ENCODE results near the gene TIFAB.
"Not testable (repeated sequence)": the region's sequence is repeated elsewhere in the genome, so short reads cannot be mapped to it uniquely, and the experiment has no call there.

The TIFAB gene

GRCh38 chr5:135452321-135453030, at the start of gene TIFAB:
TSS of gene TIFAB (minus strand) at chr5:135452351. CDS start at chr5:135449939, 2,412 bp downstream.
- no peaks in the 10 kb centered on the region for H3K79me2 ChIP-seq (ENCODE audit: control insufficient read depth, low read length)
- no peaks in the 10 kb centered on the region for H3F3A ChIP-seq (ENCODE audit: control insufficient read depth, insufficient read depth)
- H3K27me3 ChIP-seq (ENCODE audit: control insufficient read depth, low read length): peaks cover 39% of the 10 kb centered on the region; the same call in 1 of the 2 replicates
- no peaks in the 10 kb centered on the region for H3K9me3 ChIP-seq (ENCODE audit: control insufficient read depth, insufficient read depth, low read length)
- H3K4me3 ChIP-seq (ENCODE audit: low read length): no peak within 1 kb of the TSS
- H4K20me1 ChIP-seq (ENCODE audit: control insufficient read depth, insufficient read depth, low read depth, low read length): no peaks in the 10 kb centered on the region
- H3K9me2 ChIP-seq (replicated peaks; ENCODE audit: control insufficient read depth, low read length): no peaks in the 10 kb centered on the region
- H3K4me2 ChIP-seq (ENCODE audit: low read length): no peak within 1 kb of the TSS
- TF ChIP-seq CTCF (IDR thresholded peaks at IDR 0.05; ENCODE audit: low read depth, low read length, poor library complexity, severe bottlenecking): no peak
- TF ChIP-seq EZH2phosphoT487 (IDR thresholded peaks at IDR 0.05; ENCODE audit: borderline replicate concordance, low read length): no peak
- no peak within 1 kb of the TSS for H3K27ac ChIP-seq (ENCODE audit: low read depth, low read length)
- no peaks in the 10 kb centered on the region for H3K4me1 ChIP-seq (ENCODE audit: control insufficient read depth, low read length)
- no peaks in the 10 kb centered on the region for H3K36me3 ChIP-seq (ENCODE audit: control insufficient read depth, low read length)

- H3K4me3 ChIP-seq (ENCODE audit: low read length): no peak overlapping the region
- H3K79me2 ChIP-seq (ENCODE audit: control insufficient read depth, low read length): no peaks in the 10 kb centered on the region
- no peaks in the 10 kb centered on the region for H3K9me2 ChIP-seq (replicated peaks; ENCODE audit: control insufficient read depth, low read length)
- no peaks in the 10 kb centered on the region for H3F3A ChIP-seq (ENCODE audit: control insufficient read depth, insufficient read depth)
- no peaks in the 10 kb centered on the region for H4K20me1 ChIP-seq (ENCODE audit: control insufficient read depth, insufficient read depth, low read depth, low read length)
- no peak overlapping the region for H3K4me2 ChIP-seq (ENCODE audit: low read length)
- no peaks in the 10 kb centered on the region for H3K4me1 ChIP-seq (ENCODE audit: control insufficient read depth, low read length)
- peaks cover 28% of the 10 kb centered on the region for H3K27me3 ChIP-seq (ENCODE audit: control insufficient read depth, low read length)
- no peaks in the 10 kb centered on the region for H3K9me3 ChIP-seq (ENCODE audit: control insufficient read depth, insufficient read depth, low read length)
- TF ChIP-seq EZH2phosphoT487 (IDR thresholded peaks at IDR 0.05; ENCODE audit: borderline replicate concordance, low read length) (no peak), CTCF (IDR thresholded peaks at IDR 0.05; ENCODE audit: low read depth, low read length, poor library complexity, severe bottlenecking) (no peak)
- no peak overlapping the region for H3K27ac ChIP-seq (ENCODE audit: low read depth, low read length)
- no peaks in the 10 kb centered on the region for H3K36me3 ChIP-seq (ENCODE audit: control insufficient read depth, low read length)
These were observed 46.5 kb upstream of the TIFAB start for GRCh38 chr5:135498637-135498995.

- Histone ChIP-seq H3F3A (ENCODE audit: control insufficient read depth, insufficient read depth) (no peaks in the 10 kb centered on the region), H3K27ac (ENCODE audit: low read depth, low read length) (no peak overlapping the region), H3K4me2 (ENCODE audit: low read length) (no peak overlapping the region), H3K4me1 (ENCODE audit: control insufficient read depth, low read length) (no peaks in the 10 kb centered on the region), H3K4me3 (ENCODE audit: low read length) (no peak overlapping the region), H3K36me3 (ENCODE audit: control insufficient read depth, low read length) (no peaks in the 10 kb centered on the region), H3K27me3 (ENCODE audit: control insufficient read depth, low read length) (peaks cover 31% of the 10 kb centered on the region), H3K79me2 (ENCODE audit: control insufficient read depth, low read length) (no peaks in the 10 kb centered on the region), H4K20me1 (ENCODE audit: control insufficient read depth, insufficient read depth, low read depth, low read length) (no peaks in the 10 kb centered on the region), H3K9me2 (replicated peaks; ENCODE audit: control insufficient read depth, low read length) (no peaks in the 10 kb centered on the region), H3K9me3 (ENCODE audit: control insufficient read depth, insufficient read depth, low read length) (no peaks in the 10 kb centered on the region)
- TF ChIP-seq CTCF (IDR thresholded peaks at IDR 0.05; ENCODE audit: low read depth, low read length, poor library complexity, severe bottlenecking) (no peak), EZH2phosphoT487 (IDR thresholded peaks at IDR 0.05; ENCODE audit: borderline replicate concordance, low read length) (no peak)
These were observed 46.0 kb upstream of the TIFAB start for GRCh38 chr5:135497971-135498636.

- not testable (repeated sequence) for H3K27ac ChIP-seq (ENCODE audit: low read depth, low read length); H3K4me2 ChIP-seq (ENCODE audit: low read length)
- peaks cover 45% of the 10 kb centered on the region for H3K27me3 ChIP-seq (ENCODE audit: control insufficient read depth, low read length)
These were observed 43.4 kb upstream of the TIFAB start for GRCh38 chr5:135495531-135495930.

More at GRCh38 chr5:135495531-135495930, 43.4 kb upstream of the TIFAB start:
- not testable (repeated sequence) for H3K79me2 ChIP-seq (ENCODE audit: control insufficient read depth, low read length); H3K36me3 ChIP-seq (ENCODE audit: control insufficient read depth, low read length); H4K20me1 ChIP-seq (ENCODE audit: control insufficient read depth, insufficient read depth, low read depth, low read length); H3K4me1 ChIP-seq (ENCODE audit: control insufficient read depth, low read length); H3K4me3 ChIP-seq (ENCODE audit: low read length); H3F3A ChIP-seq (ENCODE audit: control insufficient read depth, insufficient read depth); H3K9me2 ChIP-seq (replicated peaks; ENCODE audit: control insufficient read depth, low read length); H3K9me3 ChIP-seq (ENCODE audit: control insufficient read depth, insufficient read depth, low read length)
